ENCODE results near the gene RPL36.

Gene RPL36

GRCh38 chr19:5690125-5690954 lies at the start of gene RPL36:
RPL36 (plus strand) TSS chr19:5690295; CDS start chr19:5690508, 213 bp downstream.
- DNase-seq = peak; percentile 99

GRCh38 chr19:5641171-5641570 lies 48.9 kb upstream of the RPL36 start:
- no peak for DNase-seq

DNA sequence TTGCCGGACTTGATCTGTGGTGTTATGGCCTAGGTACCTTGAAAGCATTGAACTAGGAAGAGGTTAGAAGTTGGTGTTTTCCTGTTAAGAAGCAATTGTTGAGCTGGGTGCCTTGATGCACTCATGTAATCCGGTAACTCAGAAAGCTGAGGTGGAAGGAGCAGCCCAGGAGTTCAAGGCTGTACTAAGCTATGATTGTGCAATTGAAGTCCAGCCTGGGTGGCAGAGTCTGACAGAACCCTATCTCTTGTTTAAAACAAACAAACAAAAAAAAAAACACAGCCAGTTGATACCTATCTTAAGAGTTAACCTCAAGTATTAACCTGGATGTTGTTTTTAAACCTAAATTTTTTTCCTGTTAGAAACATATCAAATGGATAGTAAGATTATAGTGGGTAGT lies 47.9 kb upstream of the RPL36 start:
- no peak for DNase-seq

DNA sequence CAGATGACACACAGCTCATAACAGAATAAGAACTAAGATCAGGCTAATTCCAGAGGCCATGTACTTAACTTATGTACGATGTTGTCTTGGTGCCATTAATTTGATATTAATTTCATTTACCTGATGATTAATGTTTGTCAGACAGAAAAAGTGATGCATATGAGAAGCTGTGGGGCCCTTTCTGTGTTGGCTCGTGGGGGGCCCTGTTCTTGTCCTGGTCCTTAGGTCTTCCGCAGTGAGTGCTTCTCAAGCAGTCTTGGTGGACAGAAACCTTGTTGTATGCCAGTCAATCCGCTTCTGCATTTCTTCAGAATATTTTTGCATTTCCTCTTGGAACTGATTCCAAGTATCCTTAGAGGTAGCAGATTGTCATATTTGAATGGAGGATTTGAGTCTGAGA lies 47.0 kb upstream of the RPL36 start:
- no peak for DNase-seq

- DNase-seq = no peak
Observed at GRCh38 chr19:5644037-5644436, 46.1 kb upstream of the RPL36 start.

GRCh38 chr19:5645409-5645808 lies 44.7 kb upstream of the RPL36 start:
- no peak for DNase-seq

DNA sequence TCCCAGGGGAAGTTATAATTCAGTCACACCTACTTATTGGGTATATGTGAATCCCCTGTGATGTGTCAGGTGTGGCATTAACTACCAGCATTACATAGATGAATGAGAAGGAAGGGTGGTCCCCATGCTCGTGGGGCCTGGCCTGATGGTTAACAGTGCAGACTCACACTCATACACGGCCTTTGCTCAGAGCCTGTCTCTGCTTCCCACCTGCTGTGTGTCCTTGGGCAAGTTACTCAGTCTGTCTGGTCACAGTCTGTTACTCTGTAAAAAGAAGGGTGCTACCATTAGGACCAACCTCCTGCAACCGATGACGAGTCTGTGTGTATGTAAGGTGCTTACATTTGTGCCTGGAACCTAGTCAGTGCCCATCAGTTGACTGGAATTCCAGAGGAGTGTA lies 43.4 kb upstream of the RPL36 start:
- no peak for DNase-seq

DNA sequence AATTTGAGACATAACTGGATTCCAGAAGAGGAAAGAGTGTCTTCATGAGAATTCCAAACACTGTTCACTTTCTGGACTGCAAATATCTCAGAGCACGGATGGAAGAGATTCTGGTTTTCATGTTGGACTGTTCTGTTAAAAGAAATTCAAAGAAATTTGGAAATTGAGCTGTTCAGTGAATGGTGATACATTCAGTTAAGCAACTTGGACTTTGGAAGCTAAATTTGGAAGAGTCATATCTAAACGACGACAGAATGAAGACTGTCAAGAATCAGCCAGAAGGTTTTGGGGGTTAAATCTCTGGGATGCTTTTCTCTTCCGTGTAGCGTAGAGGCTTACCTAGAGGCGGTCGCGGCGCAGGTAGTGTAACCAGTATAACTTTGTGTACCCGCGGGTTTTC lies 41.6 kb upstream of the RPL36 start:
- no peak for DNase-seq

GRCh38 chr19:5651361-5651760 lies 38.7 kb upstream of the RPL36 start:
- DNase-seq = no peak

DNA sequence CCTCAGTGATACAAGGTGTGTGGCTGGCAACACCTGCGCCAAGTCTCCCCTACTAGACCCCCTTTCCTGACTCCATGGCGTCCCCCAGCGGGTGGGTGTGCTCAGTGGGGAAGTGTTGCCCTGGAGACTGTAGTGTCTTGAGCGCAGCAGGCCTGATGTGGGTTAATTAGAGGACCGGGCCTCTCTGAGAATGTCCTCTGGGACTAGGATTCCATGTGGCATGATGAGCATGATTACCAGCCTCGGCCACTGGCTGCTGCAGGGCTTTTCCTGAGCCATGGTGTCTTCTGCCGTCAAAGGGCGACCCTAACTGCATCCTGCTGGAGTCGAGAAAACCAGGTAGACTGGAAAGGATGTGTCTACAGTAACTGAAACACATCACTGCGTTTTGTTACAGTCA lies 37.8 kb upstream of the RPL36 start:
- no peak for DNase-seq

GRCh38 chr19:5654931-5655330 lies 35.2 kb upstream of the RPL36 start:
- DNase-seq = no peak

GRCh38 chr19:5655412-5655811 lies 34.7 kb upstream of the RPL36 start:
- no peak for DNase-seq

DNA sequence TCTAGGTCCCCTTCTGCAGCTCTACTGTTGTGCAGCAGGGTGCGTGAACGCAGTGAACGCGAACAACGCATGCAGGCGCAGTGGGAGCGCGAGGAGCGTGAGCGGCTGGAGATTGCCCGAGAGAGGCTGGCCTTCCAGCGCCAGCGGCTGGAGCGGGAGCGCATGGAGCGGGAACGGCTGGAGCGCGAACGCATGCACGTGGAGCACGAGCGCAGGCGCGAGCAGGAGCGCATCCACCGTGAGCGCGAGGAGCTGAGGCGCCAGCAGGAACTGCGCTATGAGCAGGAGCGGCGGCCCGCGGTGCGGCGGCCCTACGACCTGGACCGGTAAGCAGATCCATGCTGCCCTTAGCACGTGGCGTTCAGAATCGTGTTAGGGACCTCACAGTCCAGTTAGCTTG lies 28.6 kb upstream of the RPL36 start:
- DNase-seq = no peak

DNA sequence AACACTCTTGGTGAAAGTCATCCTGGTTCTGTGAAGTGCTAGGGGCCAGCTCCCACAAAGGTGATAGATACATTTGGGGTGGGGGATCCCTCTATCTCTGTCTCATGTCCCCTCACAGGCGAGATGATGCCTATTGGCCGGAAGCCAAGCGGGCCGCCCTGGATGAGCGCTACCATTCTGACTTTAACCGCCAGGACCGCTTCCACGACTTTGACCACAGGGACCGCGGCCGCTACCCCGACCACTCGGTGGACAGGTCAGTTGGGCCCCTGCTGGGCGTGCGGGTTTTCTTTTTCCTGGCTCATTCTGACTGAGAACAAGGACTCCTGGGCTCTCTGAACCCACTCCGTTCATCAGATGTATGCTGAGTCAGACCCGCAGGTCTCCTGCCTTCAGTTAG lies 26.2 kb upstream of the RPL36 start:
- DNase-seq = no peak

DNA sequence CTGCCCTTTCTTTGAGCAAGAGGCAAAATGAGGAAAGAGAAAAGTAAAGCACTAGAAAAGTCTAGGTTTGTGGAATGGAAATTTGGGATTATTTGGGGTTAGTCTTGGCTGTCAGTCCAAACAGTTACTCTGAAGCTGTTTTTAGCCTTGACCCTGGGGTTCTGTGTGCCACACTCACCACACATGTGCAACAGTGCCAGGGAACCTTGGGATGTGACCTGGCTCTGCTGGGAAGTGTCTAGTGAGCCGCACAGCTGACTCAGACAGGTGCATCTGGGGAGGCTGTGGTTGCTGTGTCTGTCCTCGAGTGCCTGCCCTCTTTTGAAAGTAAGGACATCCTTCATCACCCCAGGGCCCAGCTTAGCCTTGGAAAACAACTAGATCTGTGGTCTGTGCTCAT lies 25.6 kb upstream of the RPL36 start:
- no peak for DNase-seq

GRCh38 chr19:5665781-5666513 lies 24.1 kb upstream of the RPL36 start:
- no peak for DNase-seq

- no peak for DNase-seq
Observed at GRCh38 chr19:5666921-5667610, 23.0 kb upstream of the RPL36 start.

DNA sequence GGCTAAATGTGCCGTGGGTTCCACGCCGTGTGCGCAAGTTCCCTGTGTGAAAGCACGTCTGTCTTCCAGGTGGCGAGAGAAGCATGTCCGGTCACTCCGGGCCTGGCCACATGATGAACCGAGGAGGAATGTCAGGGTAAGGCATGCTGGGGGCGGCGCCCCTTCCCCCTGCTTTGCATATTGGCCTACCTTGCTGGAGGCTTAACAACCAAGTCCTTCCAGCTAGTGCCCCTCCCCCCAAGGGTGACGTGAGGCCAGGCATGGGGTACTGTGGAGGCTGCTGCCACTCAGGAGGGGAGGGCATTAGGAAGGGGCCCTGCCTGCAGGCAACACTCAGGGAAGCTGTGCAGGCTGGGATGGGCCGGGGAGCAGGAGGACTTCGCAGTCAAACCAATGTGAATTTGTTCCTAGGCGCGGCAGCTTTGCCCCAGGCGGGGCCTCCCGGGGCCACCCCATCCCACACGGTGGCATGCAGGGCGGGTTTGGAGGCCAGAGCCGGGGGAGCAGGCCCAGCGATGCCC lies 22.3 kb upstream of the RPL36 start:
- no peak for DNase-seq

- no peak for DNase-seq
Observed at GRCh38 chr19:5669212-5669611, 20.9 kb upstream of the RPL36 start.

DNA sequence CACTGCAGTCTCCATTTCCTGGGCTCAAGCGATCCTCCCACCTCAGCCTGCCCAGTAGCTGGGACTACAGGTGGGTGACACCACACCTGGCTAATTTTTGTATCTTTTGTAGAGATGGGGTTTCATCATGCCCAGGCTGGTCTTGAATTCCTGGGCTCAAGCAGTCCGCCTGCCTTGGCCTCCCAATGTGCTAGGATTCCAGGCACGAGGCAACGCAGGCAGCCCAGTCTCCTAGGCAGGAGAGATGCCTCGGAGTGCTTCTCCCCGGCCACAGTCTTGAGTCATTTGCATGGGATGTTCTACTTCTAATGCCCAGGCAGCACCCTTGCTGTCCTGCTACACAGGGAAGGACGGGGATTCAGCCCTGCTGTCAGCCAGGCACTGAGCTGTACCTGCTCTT lies 18.5 kb upstream of the RPL36 start:
- no peak for DNase-seq

DNA sequence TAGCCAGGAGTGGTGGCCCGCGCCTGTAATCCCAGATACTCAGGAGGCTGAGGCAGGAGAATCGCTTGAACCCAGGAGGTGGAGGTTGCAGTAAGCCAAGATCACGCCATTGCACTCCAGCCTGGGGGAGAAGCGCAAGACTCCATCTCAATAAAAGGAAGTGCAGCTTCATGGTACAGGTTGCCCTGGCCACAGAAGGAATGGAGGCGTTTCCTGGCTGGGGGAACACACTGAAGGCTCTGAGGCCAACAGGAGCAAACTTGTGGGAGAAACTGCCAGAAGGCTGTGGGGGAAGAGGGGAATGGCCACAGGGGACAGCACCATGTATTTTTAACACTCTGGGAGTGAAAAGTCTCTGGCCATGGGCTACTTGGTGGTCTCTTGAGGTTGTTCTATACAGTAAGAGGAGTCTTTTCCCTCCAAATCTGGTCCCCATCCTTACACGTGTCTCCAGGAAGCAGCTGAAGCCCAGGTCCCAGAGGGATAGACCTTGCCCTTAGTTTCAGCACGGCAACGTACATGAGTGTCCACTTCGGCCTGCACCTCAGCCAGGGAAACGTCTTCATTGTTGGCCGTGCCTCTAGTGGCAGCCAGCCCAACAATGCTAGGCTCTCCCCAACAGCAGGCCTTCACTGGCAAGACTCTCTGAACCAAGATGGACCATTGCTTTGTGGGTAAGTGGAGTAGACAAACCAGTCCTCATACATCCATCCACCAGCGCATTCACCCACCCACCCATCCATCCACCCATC lies 17.2 kb upstream of the RPL36 start:
- DNase-seq = no peak

DNA sequence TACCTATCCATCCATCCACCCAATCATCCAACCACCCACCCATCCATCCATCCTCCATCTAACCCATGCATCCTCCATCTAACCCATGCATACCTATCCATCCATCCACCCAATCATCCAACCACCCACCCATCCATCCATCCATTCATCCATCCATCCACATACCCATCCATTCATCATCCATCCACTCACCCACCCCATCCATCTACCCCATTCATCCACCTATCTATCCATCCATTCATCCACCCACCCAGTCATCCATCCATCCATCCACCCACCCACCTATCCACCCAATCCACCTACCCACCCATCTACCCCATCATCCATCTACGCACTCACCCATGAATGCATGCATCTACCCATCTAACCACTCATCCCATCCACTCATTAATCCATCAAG lies 16.3 kb upstream of the RPL36 start:
- DNase-seq = no peak

DNA sequence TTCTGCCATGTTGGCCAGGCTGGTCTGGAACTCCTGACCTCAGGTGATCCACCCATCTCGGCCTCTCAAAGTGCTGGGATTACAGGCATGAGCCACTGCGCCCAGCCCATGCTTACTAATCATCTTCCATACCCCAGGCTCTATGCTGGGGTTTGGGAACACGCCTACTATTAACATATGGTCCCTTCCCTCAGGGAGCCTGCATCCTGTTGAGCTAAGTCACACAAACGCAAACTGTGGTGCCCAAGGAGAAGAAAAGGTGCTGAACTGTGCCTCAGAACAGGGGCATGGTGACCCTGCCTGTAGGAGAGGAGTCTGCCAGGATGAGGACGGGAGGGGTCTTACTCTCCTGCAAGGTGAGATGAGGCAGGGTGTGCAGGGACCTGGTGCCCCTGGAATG lies 15.4 kb upstream of the RPL36 start:
- DNase-seq = no peak

Measured in suppressor macrophage treated with lipopolysaccharide for 1 hour (primary cell).